HG03432 (cell line): Measurements from ENCODE around the gene SRXN1.

Experiments
- ATAC-seq: cut with Tn5 transposase; IDR thresholded peaks from one replicate; pipeline ENCODE4 v1.9.1; 2021; ENCODE audit warnings: mild to moderate bottlenecking, moderate library complexity; ENCODE audit not compliant: unreplicated experiment

The SRXN1 gene

GRCh38 chr20:609371-609964 lies 43.5 kb downstream of the SRXN1 start:
- ATAC-seq: no peak

DNA sequence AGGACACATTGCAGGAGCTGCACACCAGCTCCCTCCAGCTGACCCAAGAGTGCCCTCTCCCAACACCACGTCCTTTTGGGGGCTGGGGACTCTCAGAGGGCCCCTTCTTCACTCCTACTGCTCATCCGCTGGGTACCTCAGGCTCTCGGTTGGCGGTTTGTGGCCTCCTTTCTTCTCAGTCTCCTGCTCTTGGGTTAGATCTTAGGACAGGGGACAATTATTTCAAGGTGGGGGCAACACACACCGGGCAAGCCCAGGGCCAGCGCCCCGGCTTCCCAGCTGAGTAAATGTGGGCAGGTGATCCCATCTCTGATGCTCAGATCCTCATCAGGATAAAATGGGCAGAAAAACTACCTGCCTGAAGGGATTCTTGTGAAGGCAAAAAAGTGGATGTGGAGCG lies 44.0 kb downstream of the SRXN1 start:
- ATAC-seq: no peak

- no peak for ATAC-seq
Measured at GRCh38 chr20:607476-607875, 45.5 kb downstream of the SRXN1 start.

- no peak for ATAC-seq
Measured at GRCh38 chr20:605237-605636, 47.8 kb downstream of the SRXN1 start.

- no peak for ATAC-seq
Measured at GRCh38 chr20:603116-603640, 49.8 kb downstream of the SRXN1 start.

- no peak for ATAC-seq
Measured at GRCh38 chr20:602111-602970, 50.7 kb downstream of the SRXN1 start.

DNA sequence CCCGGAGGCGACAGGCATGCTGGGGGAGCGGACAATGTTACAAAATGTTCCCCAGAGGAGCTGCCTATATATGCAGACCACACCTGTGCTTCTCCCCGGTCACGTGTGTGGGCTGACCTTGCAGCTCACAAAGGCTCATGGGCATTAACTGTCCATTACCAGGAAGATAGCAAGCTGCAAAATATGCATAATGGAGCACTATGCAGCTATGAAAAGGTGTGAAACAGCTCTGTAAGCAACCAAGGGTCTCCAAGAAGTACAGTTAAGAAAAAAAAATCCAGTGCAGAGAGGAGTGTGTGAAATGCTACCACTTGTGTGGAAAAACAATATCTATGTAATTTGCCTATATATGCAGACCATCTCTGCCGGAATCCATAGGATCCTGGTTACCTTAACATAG lies 52.3 kb downstream of the SRXN1 start:
- no peak for ATAC-seq

- ATAC-seq: no peak
Measured at GRCh38 chr20:600141-600540, 52.9 kb downstream of the SRXN1 start.

DNA sequence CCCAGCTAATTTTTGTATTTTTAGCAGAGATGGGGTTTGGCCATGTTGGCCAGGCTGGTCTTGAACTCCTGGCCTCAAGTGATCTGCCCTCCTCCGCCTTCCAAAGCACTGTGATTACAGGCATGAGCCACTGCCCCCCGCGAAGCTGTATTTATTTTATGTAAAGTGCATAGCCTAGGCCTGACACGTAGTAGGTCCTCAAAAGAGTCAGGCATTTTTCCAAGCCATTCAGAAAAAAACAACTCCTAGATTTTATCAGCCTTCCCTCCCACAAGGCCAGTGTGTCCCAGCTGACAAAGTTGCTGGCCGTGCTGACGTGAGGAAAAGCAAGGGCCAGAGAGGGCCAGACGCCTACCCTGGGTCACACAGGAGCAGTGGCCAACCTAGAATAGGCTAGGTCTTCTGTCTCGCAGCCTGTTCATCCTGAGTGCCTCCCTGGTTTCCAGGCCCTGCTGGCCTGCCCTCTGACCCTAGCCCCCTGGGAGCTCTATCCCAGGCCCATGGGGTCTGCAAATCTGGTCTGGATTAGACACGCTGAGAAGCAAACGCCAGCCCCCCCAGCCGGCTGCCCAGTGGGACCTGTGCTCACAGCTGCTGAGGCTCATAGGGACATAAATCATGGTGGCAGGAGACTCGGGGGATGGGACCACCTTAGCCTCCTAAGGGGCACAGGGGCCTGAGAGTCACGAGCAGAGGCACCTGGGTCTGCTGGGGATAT lies 54.7 kb downstream of the SRXN1 start:
- no peak for ATAC-seq

DNA sequence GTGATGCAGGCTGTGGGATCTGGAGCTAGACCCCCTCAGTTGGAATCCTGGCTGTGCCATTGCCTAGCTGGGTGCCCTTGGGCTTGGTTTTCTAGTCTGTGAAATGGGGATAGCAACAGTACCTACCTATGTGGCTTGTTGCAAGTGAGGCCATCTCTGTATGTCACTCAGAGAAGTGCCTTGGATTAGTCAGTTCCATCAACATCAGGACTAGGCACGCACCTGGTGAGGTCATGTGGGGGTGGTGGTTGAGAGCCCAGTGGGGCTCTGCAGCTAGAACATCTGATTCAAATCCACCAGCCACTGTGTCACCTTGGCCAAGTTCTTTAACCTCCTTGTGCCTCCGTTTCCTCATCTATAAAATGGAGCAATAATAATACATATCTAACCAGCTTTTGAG lies 55.4 kb downstream of the SRXN1 start:
- ATAC-seq: no peak
